ENCODE results near the gene FABP1.

The FABP1 gene

DNA sequence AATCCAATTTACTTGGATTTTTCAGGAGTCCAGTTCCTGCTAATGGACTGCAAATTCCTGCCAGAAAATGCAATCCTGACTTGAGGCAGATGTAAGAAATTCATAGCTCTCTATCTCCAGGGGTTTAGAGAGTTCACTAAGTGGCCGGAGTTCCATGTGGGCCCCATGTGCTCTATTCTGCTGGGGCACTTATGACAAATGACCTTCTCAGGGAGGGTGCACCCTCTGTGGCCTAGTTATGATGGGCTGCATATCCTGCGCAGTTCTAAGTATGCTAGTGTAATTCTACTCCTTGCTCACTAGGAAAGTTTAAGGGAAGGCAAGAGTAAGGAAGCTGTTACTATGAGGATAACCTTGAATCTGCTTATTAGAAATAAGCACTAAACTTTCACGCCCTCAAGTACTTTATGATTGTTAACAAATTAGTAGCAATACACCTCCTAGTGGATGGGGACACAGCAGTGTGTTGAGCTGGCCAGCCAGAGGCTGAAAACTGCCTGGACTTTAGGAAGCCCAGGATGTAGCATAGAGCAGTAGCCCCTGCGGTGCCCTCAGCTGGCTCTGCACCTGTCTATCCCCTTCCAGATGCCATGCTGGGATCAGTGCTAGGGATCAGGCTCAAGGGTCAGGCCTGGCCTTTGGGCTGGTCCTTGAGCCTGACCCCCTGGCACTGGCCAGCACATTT is 45.8 kb downstream of the FABP1 start:
- DNase-seq (ENCODE audit: low spot score), result no peak

DNA sequence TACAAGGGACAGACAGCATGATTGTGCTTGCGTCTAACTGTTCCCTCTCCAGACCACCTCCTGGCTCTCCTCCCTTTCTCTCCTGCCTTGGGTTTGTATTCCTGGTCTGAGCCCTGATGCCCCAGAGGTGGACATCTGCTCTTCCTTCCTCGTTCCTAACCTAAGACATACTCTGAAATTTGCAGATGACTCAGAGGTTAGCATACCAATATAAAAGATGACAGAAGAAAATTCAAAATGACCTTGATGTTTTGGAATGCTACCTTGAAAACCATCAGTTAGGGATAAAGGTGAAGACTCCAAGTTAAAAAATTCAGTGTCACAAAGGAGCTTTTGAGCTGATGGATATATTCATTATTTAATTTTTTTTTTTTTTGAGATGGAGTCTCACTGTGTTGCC is 47.3 kb downstream of the FABP1 start:
- no peak for DNase-seq (ENCODE audit: low spot score)

DNA sequence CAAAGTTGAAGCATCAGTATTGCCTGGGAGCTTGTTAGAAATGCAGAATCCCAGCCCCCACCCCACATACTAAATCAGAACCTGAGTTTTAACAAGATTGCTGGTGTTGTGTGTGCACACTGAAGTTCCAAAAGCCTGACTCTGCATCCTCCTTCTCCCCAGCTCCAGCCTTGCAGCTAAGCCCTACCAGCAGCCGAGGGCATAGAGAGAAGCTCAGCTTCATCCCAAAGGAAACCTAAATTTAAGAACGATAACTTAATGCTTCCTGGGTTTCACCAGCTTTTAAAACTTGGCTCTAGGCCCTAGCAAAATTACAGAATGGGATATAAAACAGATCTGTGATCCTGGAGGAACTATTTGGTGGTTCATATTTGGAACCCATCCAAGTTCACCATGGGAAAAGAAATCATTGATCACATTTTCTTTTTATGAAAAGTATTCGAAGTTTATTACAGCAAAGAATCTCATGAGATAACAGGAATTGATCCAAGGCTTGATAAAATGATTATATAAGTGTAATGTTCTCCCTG is 49.2 kb downstream of the FABP1 start:
- DNase-seq (ENCODE audit: low spot score), result no peak

DNA sequence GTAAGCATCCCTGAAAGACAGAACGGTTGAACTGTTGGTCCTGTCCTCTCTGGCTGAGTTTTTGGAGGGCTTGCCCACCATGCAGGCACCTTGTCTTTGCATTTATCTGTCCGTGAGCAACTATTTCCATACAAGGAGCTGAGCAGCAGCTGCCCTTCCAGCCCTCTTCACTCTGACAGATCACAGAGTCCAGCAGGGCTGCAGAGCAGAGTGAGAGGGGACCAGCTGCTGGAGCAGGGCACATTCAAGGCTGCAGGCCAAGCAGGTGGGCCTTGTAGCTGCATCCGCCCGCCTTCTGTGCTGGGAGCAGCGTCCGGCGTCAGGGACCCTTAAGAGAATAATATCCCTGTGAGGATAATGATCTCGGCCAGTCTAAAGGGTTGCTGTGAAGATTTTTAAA is 50.8 kb downstream of the FABP1 start:
- DNase-seq (ENCODE audit: low spot score), result no peak

DNA sequence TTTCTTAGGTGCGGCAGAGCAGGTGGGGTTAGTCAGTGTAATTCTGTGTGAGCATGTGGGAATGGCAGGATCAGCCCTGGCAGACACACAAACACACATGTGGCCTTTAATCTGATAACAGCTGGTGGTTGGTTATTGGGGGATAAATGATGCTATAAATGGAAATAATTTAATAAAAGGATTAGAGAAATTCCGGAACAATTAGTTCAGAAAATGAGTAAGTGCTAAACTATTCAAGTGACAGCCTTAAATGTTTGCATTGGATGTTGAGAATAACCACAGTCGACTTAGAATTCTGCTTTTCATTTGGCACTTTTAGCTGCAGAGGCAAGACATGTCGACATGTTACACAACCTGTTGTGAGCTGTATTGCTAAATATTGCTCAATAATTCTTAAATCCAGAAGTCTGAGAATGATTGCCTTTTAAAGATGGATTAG is 53.0 kb downstream of the FABP1 start:
- no peak for DNase-seq (ENCODE audit: low spot score)

DNA sequence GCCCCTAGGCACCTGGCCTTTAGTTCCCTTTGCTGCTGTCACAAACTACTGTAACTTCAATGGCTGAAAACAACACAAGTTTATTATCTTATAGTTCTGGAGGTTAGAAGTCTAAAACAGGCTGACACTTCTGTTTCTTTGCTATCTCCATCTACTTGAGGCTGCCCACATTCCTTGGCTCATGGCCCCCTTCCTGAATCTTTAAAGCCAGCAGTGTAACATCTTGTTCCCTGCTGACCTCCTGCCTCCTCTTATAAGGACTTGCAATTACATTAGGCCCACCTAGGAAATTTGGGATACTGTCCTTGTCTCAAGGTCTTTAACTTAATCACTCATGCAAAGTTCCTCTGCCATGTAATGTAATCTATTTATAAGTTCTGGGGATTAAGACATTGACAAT is 53.7 kb downstream of the FABP1 start:
- no peak for DNase-seq (ENCODE audit: low spot score)
